ENCODE measurements around the gene TCF7L1.

- TF ChIP-seq CTCF (IDR thresholded peaks at IDR 0.05; ENCODE audit: low read depth, low read length) (no peak), EZH2phosphoT487 (IDR thresholded peaks at IDR 0.05; ENCODE audit: low read depth) (no peak)
Measured at GRCh38 chr2:85324639-85325465, 191.7 kb downstream of the TCF7L1 start.
